ENCODE results near the gene CSMD2.

CSMD2 gene

DNA sequence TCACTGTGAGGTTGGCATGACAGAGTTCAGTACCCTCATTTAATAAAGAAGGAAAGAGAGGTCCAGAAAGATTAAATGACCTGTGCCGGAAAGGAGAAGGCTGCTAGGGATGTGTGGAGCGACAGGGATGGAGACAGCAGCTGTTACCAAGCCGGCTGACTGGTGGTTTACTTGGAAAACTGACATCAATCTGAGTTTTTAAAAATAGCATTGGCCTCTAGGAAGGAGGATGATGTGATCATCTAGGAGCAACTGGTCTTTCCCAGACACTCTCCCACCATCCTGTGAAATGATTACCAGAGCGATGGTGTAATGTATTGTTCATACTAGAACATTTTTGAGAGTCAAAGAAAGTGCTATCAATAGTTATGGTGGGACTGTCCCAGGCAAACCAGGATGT is 538.2 kb downstream of the CSMD2 start:
- H2AFZ ChIP-seq (ENCODE audit: low read length) = no peak overlapping the region
- H3K4me2 ChIP-seq (ENCODE audit: low read depth, low read length, poor library complexity, severe bottlenecking) = no peak overlapping the region
- H3K36me3 ChIP-seq (ENCODE audit: insufficient read depth, low read length) = no peaks in the 10 kb centered on the region
- H3K9me3 ChIP-seq (ENCODE audit: insufficient read depth, low read depth, low read length) = no peaks in the 10 kb centered on the region
- peaks cover 8% of the 10 kb centered on the region for H3K4me1 ChIP-seq (ENCODE audit: insufficient read depth, low read length, poor library complexity, severe bottlenecking)
- no peaks in the 10 kb centered on the region for H3F3A ChIP-seq (ENCODE audit: low read depth)
- H3K9me2 ChIP-seq (replicated peaks; ENCODE audit: low read depth, low read length) = no peaks in the 10 kb centered on the region
- H3K9ac ChIP-seq (ENCODE audit: low read depth, low read length, poor library complexity, severe bottlenecking) = no peak overlapping the region
- no peak overlapping the region for H3K4me3 ChIP-seq (ENCODE audit: low read length, poor library complexity, severe bottlenecking)
- no peaks in the 10 kb centered on the region for H4K20me1 ChIP-seq (ENCODE audit: insufficient read depth, low read length, poor library complexity, severe bottlenecking)
- TF ChIP-seq CTCF (conservative IDR thresholded peaks at IDR 0.05; ENCODE audit: low read length) = no peak
- TF ChIP-seq EZH2phosphoT487 (IDR thresholded peaks at IDR 0.05; ENCODE audit: borderline replicate concordance) = no peak
- H3K27me3 ChIP-seq (ENCODE audit: insufficient read depth, low read length, poor library complexity, severe bottlenecking) = no peaks in the 10 kb centered on the region
- no peaks in the 10 kb centered on the region for H3K79me2 ChIP-seq (ENCODE audit: insufficient read depth, low read length)

DNA sequence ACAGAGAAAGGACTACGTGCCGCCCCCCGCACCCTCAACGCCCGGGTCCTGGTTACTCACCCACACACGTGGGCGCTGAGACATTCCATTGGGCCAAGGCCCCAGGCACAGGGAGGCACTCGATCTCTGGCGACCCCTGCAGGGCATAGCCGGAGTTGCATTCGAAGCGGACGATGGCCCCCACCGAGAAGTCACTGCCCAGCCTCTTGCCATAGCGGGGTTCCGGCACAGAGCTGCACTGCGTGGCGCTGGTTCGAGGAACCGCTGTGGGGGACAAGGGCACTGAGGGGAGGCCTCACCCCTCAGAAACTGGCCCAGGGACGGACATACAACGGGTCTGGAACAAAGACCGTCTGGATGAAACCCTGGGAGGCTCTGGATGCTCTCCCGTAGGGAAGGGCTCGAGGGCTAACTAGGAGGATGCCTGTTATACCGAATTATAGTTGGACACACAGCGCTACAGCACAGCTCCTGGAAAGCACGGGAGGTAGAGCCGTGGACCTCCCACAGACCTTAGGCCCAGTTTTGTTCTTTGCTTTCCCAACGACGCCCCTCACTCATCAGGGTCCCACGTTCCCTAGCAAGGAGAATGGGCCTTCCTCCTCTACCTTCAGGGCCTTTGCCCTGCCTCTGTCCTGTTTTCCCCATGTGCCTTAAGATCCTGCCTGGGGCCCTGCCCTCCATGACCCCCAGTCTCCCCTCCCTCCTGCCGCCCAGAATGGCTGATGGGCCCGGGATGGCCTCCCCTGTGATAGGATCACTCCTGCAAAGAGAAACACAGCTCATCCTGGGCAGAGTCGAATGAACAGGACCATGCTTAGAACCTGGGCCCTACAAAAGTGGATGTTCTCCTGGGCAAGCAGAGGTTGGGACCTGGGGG is 539.8 kb downstream of the CSMD2 start:
- Histone ChIP-seq H4K20me1 (ENCODE audit: insufficient read depth, low read length, poor library complexity, severe bottlenecking) (no peaks in the 10 kb centered on the region), H3K4me2 (ENCODE audit: low read depth, low read length, poor library complexity, severe bottlenecking) (no peak overlapping the region), H3K79me2 (ENCODE audit: insufficient read depth, low read length) (no peaks in the 10 kb centered on the region), H2AFZ (ENCODE audit: low read length) (no peak overlapping the region), H3K9me3 (ENCODE audit: insufficient read depth, low read depth, low read length) (no peaks in the 10 kb centered on the region), H3K27me3 (ENCODE audit: insufficient read depth, low read length, poor library complexity, severe bottlenecking) (no peaks in the 10 kb centered on the region), H3K4me3 (ENCODE audit: low read length, poor library complexity, severe bottlenecking) (no peak overlapping the region), H3K36me3 (ENCODE audit: insufficient read depth, low read length) (no peaks in the 10 kb centered on the region), H3F3A (ENCODE audit: low read depth) (no peaks in the 10 kb centered on the region), H3K4me1 (ENCODE audit: insufficient read depth, low read length, poor library complexity, severe bottlenecking) (peaks cover 8% of the 10 kb centered on the region), H3K9me2 (replicated peaks; ENCODE audit: low read depth, low read length) (no peaks in the 10 kb centered on the region), H3K9ac (ENCODE audit: low read depth, low read length, poor library complexity, severe bottlenecking) (no peak overlapping the region)
- TF ChIP-seq EZH2phosphoT487 (IDR thresholded peaks at IDR 0.05; ENCODE audit: borderline replicate concordance) = no peak
- peak; percentile 76 for TF ChIP-seq CTCF (conservative IDR thresholded peaks at IDR 0.05; ENCODE audit: low read length)

DNA sequence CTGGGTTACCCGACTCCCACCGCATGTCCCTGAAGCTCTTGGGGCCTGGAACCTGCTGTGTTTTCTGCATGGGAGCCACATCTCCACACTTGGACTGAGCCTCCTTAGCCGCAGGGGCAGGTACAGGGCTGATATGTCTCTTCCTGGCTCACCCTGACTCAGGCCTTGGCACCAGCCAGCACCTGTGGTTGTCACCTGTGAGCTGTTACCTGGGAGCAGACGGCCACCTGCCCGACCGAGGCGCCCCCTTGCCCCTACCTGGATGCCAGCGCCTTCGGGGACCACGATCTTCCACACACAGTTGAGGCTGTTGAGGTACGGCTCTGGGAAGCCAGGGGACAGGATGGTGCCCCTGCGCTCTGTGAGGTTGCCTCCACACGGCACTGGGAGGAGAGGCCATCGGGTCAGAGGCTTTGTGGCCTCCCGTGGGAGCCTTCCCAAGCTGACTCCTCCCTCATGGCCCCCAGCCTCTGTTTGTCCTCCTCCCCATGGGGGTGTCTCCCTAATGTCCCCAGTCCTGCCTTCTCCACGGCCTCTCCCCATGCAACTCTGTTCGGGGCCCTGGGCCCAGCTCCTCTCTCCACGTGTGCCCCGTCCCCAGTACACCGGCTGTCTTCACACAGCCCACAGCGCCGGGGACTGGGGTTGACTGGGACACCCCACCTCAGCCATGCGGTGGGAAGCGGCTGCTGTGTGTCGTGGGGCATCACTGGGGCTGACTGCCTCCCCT is 540.6 kb downstream of the CSMD2 start:
- Histone ChIP-seq H3K27me3 (ENCODE audit: insufficient read depth, low read length, poor library complexity, severe bottlenecking) (no peaks in the 10 kb centered on the region), H4K20me1 (ENCODE audit: insufficient read depth, low read length, poor library complexity, severe bottlenecking) (no peaks in the 10 kb centered on the region), H3K4me2 (ENCODE audit: low read depth, low read length, poor library complexity, severe bottlenecking) (no peak overlapping the region), H3K79me2 (ENCODE audit: insufficient read depth, low read length) (no peaks in the 10 kb centered on the region), H3K9ac (ENCODE audit: low read depth, low read length, poor library complexity, severe bottlenecking) (no peak overlapping the region), H3K4me1 (ENCODE audit: insufficient read depth, low read length, poor library complexity, severe bottlenecking) (peaks cover 8% of the 10 kb centered on the region), H3K4me3 (ENCODE audit: low read length, poor library complexity, severe bottlenecking) (no peak overlapping the region), H2AFZ (ENCODE audit: low read length) (no peak overlapping the region), H3F3A (ENCODE audit: low read depth) (no peaks in the 10 kb centered on the region), H3K9me2 (replicated peaks; ENCODE audit: low read depth, low read length) (no peaks in the 10 kb centered on the region), H3K36me3 (ENCODE audit: insufficient read depth, low read length) (no peaks in the 10 kb centered on the region), H3K9me3 (ENCODE audit: insufficient read depth, low read depth, low read length) (no peaks in the 10 kb centered on the region)
- no peak for TF ChIP-seq EZH2phosphoT487 (IDR thresholded peaks at IDR 0.05; ENCODE audit: borderline replicate concordance)
- no peak for TF ChIP-seq CTCF (conservative IDR thresholded peaks at IDR 0.05; ENCODE audit: low read length)
